VCaP (cell line): Measurements from ENCODE around the gene ACADSB.
A peak's percentile ranks its signal among the peaks of the same experiment; 100 is the strongest.

ENCODE experiments used
- H3K27ac ChIP-seq: fragments of 450-650 bp; 2 replicates; pipeline ENCODE4 v1.5.1; 2017
- CTCF ChIP-seq: fragments of 450-650 bp; conservative IDR thresholded peaks from 2 replicates; pipeline ENCODE4 v1.5.1; 2017; ENCODE audit warnings: mild to moderate bottlenecking, moderate library complexity

The ACADSB gene

GRCh38 chr10:123042708-123043408 lies 34.1 kb downstream of the ACADSB start:
- no peak overlapping the region for H3K27ac ChIP-seq
- TF ChIP-seq CTCF: no peak

- peak; percentile 81 for TF ChIP-seq CTCF
- H3K27ac ChIP-seq: no peak overlapping the region
Observed at GRCh38 chr10:123043409-123043925, 34.7 kb downstream of the ACADSB start.

- TF ChIP-seq CTCF: peak; percentile 34; the same call in 1 of the 2 replicates
- no peak overlapping the region for H3K27ac ChIP-seq
Observed at GRCh38 chr10:123044391-123044790, 35.6 kb downstream of the ACADSB start.

GRCh38 chr10:123045961-123046731 lies 37.3 kb downstream of the ACADSB start:
- TF ChIP-seq CTCF: no peak
- no peak overlapping the region for H3K27ac ChIP-seq

GRCh38 chr10:123057968-123058367 lies 49.2 kb downstream of the ACADSB start:
- no peak for TF ChIP-seq CTCF
- H3K27ac ChIP-seq: no peak overlapping the region

GRCh38 chr10:123061865-123062264 lies 53.1 kb downstream of the ACADSB start:
- H3K27ac ChIP-seq: no peak overlapping the region
- no peak for TF ChIP-seq CTCF

GRCh38 chr10:123062726-123063125 lies 53.9 kb downstream of the ACADSB start:
- H3K27ac ChIP-seq: no peak overlapping the region
- TF ChIP-seq CTCF: no peak
